SU-DHL-6 (cell line): ENCODE results near the gene OSBPL10.
A peak's percentile ranks its signal among the peaks of the same experiment; 100 is the strongest.

Experiments
- H2AFZ ChIP-seq: fragments of 200-600 bp; sonication (generic); 2 replicates; pipeline ENCODE4 v1.6.1; 2014; ENCODE audit warnings: low read depth, mild to moderate bottlenecking, moderate library complexity, mixed read lengths, antibody characterized with exemption, low read length; ENCODE audit not compliant: severe bottlenecking
- H3F3A ChIP-seq: fragments of 200-600 bp; shearing (Covaris generic); 2 replicates; pipeline ENCODE4 v1.6.0; 2016; ENCODE audit warnings: antibody characterized with exemption, mild to moderate bottlenecking; ENCODE audit not compliant: insufficient read depth
- H3K27ac ChIP-seq: fragments of 200-600 bp; sonication (generic); 2 replicates; pipeline ENCODE4 v1.5.1; 2016; ENCODE audit warnings: low read depth, mild to moderate bottlenecking, low read length, moderate library complexity, mixed read lengths
- H3K27me3 ChIP-seq: fragments of 200-600 bp; sonication (generic), shearing (Covaris generic); 2 replicates; pipeline ENCODE4 v1.6.0; 2014; ENCODE audit warnings: mild to moderate bottlenecking, low read length
- H3K36me3 ChIP-seq: fragments of 200-600 bp; sonication (generic); 2 replicates; pipeline ENCODE4 v1.6.1; 2014; ENCODE audit warnings: mild to moderate bottlenecking, low read length, mixed read lengths
- H3K4me2 ChIP-seq: fragments of 300-600, 200-600 bp; shearing (Covaris generic), sonication (generic); 2 replicates; pipeline ENCODE4 v1.6.0; 2014; ENCODE audit warnings: low read length, low read depth, mild to moderate bottlenecking; ENCODE audit not compliant: poor library complexity, severe bottlenecking
- H3K4me3 ChIP-seq: fragments of 200-600 bp; sonication (generic); 2 replicates; pipeline ENCODE4 v1.5.1; 2014; ENCODE audit warnings: antibody characterized with exemption, low read length, mild to moderate bottlenecking, mixed read lengths; ENCODE audit not compliant: insufficient read depth, poor library complexity, severe bottlenecking
- H3K79me2 ChIP-seq: fragments of 200-600 bp; sonication (generic); 2 replicates; pipeline ENCODE4 v1.6.1; 2014; ENCODE audit warnings: mild to moderate bottlenecking, low read length, moderate library complexity; ENCODE audit not compliant: insufficient read depth
- H3K9ac ChIP-seq: fragments of 200-600 bp; sonication (generic); 2 replicates; pipeline ENCODE4 v1.7.0; 2014; ENCODE audit warnings: mild to moderate bottlenecking, low read length
- H3K9me2 ChIP-seq: fragments of 200-600 bp; sonication (generic); replicated peaks from 2 replicates; pipeline ENCODE4 v1.6.1; 2014; ENCODE audit warnings: low read length; ENCODE audit not compliant: insufficient read depth
- H3K9me3 ChIP-seq: fragments of 200-600 bp; sonication (generic); 2 replicates; pipeline ENCODE4 v1.6.1; 2014; ENCODE audit warnings: low read length, mixed read lengths; ENCODE audit not compliant: insufficient read depth
- H4K20me1 ChIP-seq: fragments of 200-600 bp; sonication (generic); 2 replicates; pipeline ENCODE4 v1.6.1; 2014; ENCODE audit warnings: low read depth, mild to moderate bottlenecking, antibody characterized with exemption, low read length, moderate library complexity, mixed read lengths
- EZH2phosphoT487 ChIP-seq: fragments of 200-600 bp; sonication (generic), shearing (Covaris generic); conservative IDR thresholded peaks from 2 replicates; pipeline ENCODE4 v1.6.1; 2018; ENCODE audit warnings: mild to moderate bottlenecking, antibody characterized with exemption, low read length, moderate library complexity, mixed read lengths
- TF ChIP-seq, protein P1 (sequence below): fragments of 200-600 bp; sonication (generic); IDR thresholded peaks from one replicate; pipeline ENCODE4 v1.5.1; 2017; ENCODE audit warnings: antibody characterized with exemption, mild to moderate bottlenecking, low read length, moderate library complexity; ENCODE audit not compliant: insufficient read depth, poor library complexity, severe bottlenecking

Gene OSBPL10

DNA sequence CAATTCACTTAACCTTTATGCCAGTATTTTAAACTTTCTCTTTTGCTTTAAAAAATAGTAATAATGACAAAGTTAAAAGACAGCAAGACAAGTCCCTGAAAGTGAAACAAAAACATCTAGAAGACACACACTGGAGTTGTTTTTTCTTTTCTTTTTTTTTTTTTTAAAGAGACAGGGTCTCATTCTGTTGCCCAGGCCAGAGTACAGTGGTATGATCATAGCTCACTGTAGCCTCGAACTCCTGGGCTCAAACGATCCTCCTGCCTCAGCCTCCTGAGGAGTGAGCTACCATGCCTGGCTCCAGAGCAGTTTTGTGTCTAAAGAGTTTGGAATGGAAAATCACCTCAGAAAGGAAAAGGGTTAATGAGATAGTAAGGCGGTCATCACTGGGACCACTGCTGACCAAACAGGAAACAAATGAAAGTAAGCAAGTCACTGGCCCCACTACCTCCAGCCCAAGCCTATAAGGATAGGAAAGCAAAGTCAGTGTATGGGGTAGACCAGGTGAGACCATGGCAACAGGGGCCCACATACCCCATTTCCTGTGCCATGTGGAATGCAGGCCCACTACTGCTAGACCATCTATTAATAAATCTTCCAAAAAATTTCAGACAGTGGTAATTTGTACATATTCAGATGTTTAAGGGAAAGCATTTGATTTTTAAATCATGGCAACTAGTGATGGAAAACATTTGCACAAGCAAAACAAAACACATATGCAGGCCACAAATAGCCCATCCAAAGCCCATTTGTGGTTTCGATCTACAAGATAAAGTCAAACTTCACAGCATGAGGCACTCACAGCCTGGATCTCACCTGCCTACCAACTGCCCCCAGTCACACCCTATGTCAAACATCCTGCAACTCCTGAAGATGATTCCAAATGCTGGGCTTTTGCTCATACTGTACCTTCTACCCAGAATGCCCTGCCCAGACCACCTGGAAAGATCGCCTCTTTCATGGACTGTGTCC is 62.6 kb downstream of the OSBPL10 start:
- H3K4me2 ChIP-seq = peak overlapping the region; percentile 87

DNA sequence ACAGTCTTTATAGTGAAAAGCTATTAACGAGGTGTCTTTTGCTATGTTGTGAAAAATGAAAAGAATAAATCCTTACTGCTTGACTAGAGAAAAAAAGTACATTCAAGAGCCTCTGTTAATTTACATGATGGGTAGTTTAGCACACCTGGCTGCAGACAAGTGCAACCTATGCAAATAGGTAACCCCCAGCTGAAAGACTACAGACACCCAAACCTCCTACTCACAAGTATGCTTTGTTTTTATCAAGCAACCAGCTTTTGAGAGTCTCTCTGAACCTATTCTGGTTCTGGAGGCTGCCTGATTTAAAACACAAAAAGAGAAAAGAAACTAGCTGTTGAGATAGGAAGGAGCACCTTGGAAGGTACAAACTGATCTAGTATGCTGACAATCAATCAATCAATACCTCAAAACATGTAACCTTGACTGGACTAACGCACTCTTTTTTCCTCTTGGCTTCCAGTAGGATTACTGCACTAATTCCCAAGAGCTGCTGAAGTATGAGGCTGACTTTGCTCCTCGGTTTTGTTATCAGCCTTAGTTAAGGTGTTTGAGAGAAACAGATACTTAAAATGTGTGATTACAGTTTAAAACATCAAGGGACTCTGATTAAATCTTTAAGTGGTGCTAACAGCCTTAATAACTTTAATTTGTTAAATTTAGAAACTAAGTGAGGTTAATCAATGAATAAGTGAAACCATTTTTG is 63.6 kb downstream of the OSBPL10 start:
- peak overlapping the region; percentile 48 for H3K4me3 ChIP-seq
- no peaks in the 10 kb centered on the region for H3K9me2 ChIP-seq
- no peak overlapping the region for H2AFZ ChIP-seq
- H3K27ac ChIP-seq = peak overlapping the region; percentile 96
- peak overlapping the region; percentile 87 for H3K4me2 ChIP-seq
- H3K27me3 ChIP-seq = no peaks in the 10 kb centered on the region
- 0 out of 2 replicates have a peak, but pooled peaks cover 5% of the 10 kb centered on the region for H3K36me3 ChIP-seq
- no peak for TF ChIP-seq EZH2phosphoT487
- TF ChIP-seq, protein P1, sequence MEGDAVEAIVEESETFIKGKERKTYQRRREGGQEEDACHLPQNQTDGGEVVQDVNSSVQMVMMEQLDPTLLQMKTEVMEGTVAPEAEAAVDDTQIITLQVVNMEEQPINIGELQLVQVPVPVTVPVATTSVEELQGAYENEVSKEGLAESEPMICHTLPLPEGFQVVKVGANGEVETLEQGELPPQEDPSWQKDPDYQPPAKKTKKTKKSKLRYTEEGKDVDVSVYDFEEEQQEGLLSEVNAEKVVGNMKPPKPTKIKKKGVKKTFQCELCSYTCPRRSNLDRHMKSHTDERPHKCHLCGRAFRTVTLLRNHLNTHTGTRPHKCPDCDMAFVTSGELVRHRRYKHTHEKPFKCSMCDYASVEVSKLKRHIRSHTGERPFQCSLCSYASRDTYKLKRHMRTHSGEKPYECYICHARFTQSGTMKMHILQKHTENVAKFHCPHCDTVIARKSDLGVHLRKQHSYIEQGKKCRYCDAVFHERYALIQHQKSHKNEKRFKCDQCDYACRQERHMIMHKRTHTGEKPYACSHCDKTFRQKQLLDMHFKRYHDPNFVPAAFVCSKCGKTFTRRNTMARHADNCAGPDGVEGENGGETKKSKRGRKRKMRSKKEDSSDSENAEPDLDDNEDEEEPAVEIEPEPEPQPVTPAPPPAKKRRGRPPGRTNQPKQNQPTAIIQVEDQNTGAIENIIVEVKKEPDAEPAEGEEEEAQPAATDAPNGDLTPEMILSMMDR = no peak
- no peaks in the 10 kb centered on the region for H3K9me3 ChIP-seq
- H3F3A ChIP-seq = peaks cover 37% of the 10 kb centered on the region
- peaks cover 96% of the 10 kb centered on the region for H3K79me2 ChIP-seq
- peak overlapping the region; percentile 50 for H3K9ac ChIP-seq
- H4K20me1 ChIP-seq = no peaks in the 10 kb centered on the region

More for the DNA sequence above, 62.6 kb downstream of the OSBPL10 start:
- H3K36me3 ChIP-seq = 0 out of 2 replicates have a peak, but pooled peaks cover 3% of the 10 kb centered on the region
- H3K79me2 ChIP-seq = peaks cover 97% of the 10 kb centered on the region
- H3K27ac ChIP-seq = peak overlapping the region; percentile 96
- no peaks in the 10 kb centered on the region for H3K27me3 ChIP-seq
- H3F3A ChIP-seq = peaks cover 46% of the 10 kb centered on the region
- H4K20me1 ChIP-seq = no peaks in the 10 kb centered on the region
- H3K4me3 ChIP-seq = peak overlapping the region; percentile 48
- no peak for TF ChIP-seq EZH2phosphoT487
- TF ChIP-seq, protein P1 = no peak
- no peaks in the 10 kb centered on the region for H3K9me3 ChIP-seq
- H3K9ac ChIP-seq = peak overlapping the region; percentile 50
- no peaks in the 10 kb centered on the region for H3K9me2 ChIP-seq
- H2AFZ ChIP-seq = no peak overlapping the region

DNA sequence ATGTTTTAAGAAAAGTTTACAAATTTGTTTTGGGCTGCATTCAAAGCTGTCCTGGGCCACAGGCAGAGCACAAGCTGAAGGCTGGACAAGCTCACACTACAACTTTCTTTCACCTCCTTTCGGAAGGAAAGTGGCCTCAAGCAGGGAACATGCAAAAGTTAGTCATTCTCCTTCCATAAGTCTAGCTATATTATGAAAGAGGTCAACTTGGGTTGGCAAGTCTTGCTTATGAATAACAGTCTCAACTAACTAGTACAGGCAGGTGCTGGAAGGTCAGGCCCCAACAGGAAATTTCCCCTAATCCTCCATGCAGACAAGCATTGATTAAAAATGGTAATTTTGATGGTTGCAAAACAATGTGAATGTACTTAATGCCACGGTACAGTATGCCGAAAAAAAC is 69.4 kb downstream of the OSBPL10 start:
- Histone ChIP-seq H3K4me2 (no peak overlapping the region), H3K79me2 (peaks cover 96% of the 10 kb centered on the region), H3K27ac (no peak overlapping the region)

More for the DNA sequence above, 69.4 kb downstream of the OSBPL10 start:
- no peak overlapping the region for H3K4me3 ChIP-seq
- TF ChIP-seq EZH2phosphoT487 = no peak
- TF ChIP-seq, protein P1 = no peak
- H2AFZ ChIP-seq = no peak overlapping the region
- H4K20me1 ChIP-seq = no peaks in the 10 kb centered on the region
- H3F3A ChIP-seq = peaks cover 4% of the 10 kb centered on the region; the same call in 1 of the 2 replicates
- H3K9me3 ChIP-seq = no peaks in the 10 kb centered on the region
- no peaks in the 10 kb centered on the region for H3K27me3 ChIP-seq
- H3K9ac ChIP-seq = no peak overlapping the region
- 0 out of 2 replicates have a peak, but pooled peaks cover 5% of the 10 kb centered on the region for H3K36me3 ChIP-seq
- H3K9me2 ChIP-seq = no peaks in the 10 kb centered on the region
